HG02798 (cell line): ENCODE results near the gene CAPN5.

Experiments
- ATAC-seq: cut with Tn5 transposase; IDR thresholded peaks from one replicate; pipeline ENCODE4 v1.9.1; 2021; ENCODE audit warnings: mild to moderate bottlenecking; ENCODE audit not compliant: unreplicated experiment, poor library complexity

The CAPN5 gene

DNA sequence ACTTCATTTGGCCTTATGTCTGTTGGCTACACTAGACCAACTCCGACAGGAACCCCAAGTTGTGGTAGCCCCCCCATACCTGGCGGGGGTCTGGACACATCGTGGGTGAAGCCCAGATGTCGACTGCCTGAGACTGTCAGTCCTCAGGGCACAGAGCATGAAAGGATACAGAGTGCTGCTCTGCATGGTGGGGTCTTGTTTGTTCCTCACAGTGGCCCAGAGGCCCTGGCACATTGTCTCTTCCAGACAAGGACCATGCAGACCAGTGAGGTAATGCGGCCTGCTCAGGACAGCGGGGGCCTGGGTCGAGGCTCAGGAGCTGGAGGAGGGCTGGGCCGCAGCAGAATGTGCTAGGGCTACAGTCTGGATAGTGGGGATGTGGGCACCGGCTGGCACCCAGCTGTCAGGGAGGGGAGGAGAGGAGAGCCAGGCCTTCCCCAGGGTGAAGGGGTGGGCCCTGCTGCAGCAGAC, 14.6 kb downstream of the CAPN5 start:
- no peak for ATAC-seq

DNA sequence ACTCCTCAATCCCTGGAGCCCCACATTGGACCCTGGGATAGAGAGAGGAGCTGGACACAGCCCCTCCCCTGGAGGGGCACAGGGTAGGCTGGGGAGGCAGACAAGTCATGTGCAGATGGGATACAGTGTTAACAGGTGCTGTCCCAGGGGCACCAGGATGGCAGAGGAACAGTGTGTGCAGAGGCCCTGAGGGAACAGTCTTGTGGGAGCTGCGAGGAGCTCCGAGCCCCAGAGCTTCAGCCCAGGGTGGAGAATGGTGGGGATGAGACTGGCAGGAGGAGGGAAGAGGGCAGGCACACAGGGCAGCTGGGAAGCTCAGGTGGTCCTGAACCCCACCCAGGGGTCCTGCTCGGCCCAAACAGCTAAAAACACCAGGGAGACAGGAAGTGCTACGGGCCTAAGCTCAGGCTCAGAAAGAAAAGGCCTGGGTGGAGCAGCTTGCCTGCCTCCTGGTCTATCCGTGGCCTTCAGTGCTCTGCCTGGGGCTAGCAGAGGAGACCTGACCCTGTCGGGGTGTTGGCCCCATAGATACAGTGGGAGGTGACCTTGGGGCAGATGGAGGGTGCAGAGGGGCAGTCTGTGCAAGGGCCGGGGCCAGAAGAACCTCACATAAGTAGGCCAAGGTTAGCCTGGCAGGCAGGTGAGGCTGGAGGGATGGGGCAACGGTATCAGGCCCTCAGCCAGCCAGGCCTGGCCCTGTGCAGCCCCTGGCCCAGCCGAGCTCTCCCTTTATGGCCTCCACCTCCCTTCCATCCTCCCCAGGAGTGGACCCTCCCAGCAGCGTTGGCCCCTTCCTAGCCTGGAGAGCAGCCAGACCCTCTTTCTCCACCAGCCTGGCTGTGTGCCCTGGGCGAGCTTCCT, 15.4 kb downstream of the CAPN5 start:
- no peak for ATAC-seq

DNA sequence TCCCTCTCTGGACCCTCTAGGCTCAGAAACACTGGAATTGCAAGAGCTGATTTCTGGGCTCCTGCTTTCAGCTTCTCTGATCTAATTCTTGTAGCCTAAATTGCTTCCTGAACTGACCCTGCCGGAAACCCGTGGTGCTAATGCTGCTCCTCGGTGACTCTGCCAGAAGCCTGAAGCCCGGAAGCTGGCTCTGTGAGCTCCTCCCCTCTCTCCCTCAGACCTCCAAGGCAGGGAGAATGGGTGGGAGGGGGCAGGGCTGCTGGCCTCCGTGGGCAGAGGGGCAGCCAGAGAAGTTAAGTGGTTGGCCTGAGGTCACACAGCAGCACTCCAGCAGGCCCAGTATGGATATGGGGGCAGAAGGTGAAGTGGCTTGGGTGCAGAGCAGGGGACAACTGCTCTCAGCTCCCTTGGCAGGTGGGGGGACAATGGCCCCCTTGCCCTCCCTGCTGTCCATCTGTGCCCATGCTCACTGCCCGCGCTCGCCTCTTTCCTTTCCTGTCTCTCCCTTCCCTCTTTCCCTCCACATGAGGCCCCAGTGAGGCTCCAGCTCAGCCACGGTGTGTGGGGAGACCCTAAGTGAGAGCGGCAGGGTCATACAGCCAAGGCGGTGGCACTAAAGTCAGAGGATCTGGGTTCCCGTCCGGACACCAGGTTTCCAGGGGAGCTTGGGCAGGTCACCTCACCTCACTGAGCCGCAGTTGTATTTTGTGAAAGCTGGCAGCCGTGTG, 16.2 kb downstream of the CAPN5 start:
- no peak for ATAC-seq

- no peak for ATAC-seq
These were observed 16.9 kb downstream of the CAPN5 start for GRCh38 chr11:77083566-77084245.

DNA sequence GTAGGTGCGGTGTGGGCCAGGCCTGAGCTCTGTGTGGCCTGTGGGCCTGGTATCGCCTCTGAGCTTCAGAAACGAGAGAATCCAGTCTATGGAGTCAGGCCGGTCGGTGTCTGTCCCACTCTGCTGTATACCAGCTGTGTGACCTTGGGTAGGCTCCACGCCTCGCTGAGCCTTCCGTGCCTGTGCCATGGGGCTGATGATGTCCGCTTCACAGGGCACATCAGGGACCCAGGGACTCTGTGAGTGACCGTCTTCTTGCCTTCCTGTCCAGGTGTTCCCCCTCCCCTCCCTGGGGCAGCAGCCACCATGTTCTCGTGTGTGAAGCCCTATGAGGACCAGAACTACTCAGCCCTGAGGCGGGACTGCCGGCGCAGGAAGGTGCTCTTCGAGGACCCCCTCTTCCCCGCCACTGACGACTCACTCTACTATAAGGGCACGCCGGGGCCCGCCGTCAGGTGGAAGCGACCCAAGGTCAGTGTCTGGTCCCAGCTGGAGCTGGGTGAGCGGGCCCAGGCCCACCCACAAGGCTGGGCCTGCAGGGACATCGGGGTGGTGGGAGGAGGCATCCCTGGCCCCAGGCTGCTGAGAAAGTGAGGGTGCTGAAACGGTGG, 17.9 kb downstream of the CAPN5 start:
- no peak for ATAC-seq

- ATAC-seq: no peak
These were observed 18.9 kb downstream of the CAPN5 start for GRCh38 chr11:77085652-77086051.

- no peak for ATAC-seq
These were observed 20.0 kb downstream of the CAPN5 start for GRCh38 chr11:77086521-77087472.

GRCh38 chr11:77087723-77088225, 21.0 kb downstream of the CAPN5 start:
- no peak for ATAC-seq

DNA sequence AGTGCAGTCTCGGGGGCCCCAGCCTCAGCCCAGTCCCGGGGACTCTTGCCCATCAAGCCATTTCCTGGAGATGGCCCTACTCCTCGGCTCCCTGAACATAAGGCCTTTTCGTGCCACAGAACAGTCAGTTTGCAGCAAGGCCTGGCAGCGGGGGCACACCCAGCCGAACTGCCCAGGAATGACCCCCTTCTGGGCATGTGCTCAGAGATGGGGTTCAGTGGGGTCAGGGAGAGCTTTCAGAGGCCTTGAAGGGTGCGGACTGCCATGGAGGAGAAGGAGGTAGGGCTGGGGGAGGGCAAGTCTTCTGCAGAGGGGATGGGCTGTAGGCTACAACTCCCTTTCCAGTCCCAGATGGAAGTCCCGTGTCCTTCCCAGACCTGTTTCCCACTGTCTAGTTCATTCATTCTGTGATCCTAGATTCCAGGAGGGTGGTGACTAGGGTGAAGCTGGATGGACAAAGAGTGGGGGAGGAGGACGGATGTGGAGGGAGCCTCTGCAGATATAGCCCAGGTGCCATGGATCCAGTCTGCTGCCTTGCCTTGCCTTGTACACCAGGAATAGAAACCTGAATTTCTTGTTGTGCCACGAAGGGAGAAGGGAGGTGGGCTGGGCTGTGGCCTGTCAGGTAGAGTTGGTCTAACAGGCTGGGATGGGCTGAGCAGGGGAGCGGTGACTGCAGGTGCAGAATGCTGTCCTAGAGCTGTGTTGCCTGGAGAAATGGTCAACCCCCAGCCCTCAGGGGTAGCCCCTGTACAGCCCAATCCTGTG, 21.6 kb downstream of the CAPN5 start:
- ATAC-seq: no peak

DNA sequence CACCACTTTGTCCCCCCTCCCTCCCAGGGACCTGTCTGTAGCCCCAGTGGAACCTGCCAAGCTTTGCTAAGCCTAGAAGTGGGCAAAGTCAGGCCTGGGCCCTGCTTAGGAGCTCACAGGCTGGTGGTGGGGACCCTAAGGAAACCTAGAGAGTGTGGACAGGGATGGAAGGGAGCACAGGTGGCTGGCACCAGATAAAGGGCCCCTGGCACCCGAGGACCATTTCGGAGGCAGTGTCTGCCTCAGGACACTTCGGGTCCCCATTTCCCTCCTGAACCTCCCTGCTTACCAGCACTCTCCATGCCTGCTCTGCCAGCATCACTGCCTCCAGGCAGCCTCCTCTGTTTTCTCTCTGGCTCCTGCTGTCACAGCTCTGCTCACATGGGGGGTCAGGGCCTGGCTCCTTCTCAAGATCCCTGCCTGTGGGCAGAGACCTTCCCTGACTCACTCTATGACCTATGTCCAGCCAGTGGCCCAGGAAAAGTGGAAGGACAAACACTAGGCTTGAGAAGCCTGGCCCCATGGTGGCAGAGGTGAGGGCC, 22.3 kb downstream of the CAPN5 start:
- no peak for ATAC-seq

- no peak for ATAC-seq
These were observed 23.2 kb downstream of the CAPN5 start for GRCh38 chr11:77090046-77090372.

DNA sequence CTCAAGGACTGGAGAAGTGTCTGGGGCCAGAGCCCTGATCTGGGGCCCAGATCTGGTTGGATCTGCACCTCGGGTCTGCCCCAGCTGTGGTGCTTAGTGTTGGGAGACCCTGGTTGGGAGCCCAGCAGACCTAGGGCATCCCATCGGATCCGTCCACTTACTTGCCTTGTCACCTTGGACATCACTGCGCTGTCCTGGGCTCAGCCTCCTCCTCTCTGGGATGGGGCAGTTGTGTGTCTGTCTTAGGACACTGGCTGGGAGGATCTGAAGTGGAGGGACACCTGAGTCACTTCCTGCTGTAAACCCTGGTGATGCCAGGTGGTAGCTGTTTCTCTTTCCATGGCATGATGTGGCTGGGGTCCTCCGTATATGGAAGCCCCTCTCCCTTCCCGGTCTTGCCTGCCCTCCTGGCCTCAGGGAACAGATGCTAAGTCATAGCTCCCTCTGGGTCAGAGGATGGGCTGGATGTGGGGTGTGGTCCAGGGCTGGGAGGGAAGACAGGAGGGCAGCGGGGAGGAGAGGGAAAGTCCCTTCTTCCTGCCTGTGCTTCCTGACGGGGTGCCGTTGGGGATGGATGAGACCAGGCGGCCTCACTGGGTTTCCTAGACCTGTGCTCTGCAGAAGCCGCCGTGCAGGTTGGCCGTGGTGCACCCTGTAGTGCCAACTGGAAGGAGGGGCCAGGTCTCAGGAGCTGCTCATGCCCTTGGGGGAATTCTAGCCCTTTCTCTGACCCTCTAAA, 23.8 kb downstream of the CAPN5 start:
- ATAC-seq: no peak

GRCh38 chr11:77091146-77091940, 24.6 kb downstream of the CAPN5 start:
- peak; percentile 84 for ATAC-seq

DNA sequence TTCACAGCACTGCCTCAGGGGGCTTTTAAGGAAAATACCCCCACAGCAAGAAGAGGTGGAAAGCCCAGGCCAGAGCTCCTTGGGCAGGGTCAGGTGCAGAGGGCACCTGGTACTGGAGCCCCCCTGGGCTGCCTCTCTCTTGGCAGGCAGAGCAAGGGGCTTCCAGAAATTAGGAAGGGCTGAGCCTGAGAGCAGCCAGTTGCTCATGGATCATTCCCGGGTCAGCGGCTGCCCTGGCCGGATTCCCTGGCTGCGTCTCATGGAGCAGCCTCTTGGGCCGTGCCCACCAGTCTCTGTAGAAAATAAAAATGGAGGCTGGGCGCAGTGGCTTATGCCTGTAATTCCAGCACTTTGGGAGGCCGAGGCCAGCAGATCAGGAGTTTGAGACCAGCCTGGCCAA, 25.6 kb downstream of the CAPN5 start:
- ATAC-seq: no peak

GRCh38 chr11:77093056-77093891, 26.5 kb downstream of the CAPN5 start:
- ATAC-seq: no peak
